ENCODE data around the gene CD19. TPM values are rescaled to one million over a fixed set of nuclear protein-coding genes. Genes with fewer than 3 reads are reported as not detected.
A peak's percentile ranks its signal among the peaks of the same experiment; 100 is the strongest.

CD19 gene
- total and polyA plus RNA-seq, 10 of the 15 experiments (the other 5 are each of a cell fraction or from before 2014, with no cell fraction given) = 1.2 to 125 (median 77.2) TPM

DNA sequence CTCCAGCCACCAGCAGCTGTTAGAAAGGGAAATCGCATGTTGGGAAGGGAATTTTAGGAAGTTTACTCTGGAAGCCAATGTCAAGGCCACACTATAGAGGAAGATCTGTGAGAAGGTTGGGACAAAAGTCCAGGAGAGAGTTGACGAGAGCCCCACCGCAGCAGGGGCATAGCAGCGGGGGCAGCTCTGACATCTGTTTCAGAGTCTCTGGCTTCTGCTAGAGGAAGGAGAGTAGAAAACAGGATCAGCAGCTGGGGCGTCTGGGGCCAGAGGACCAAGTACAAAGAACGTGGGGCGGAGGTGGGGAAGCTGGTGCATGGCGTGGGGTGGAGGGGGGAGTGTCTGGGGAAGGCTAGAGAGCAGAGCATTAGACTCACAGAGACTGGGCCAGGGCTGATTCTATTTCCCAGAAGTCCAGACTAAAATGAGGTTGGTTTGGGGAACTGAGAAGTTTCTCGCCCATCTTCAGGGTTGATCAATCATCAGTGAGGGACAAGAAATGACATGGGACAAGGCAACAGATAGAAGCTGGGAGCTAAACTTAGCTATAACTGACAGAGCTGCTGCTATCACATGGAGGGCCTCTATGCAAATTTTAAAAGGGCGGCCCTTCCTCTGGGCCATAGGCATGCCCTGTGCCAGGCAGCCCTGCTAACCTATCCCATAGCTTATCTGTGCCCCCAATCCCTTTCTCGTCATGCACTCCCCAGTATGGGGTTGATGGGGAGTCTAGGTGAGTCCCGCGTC, 7.9 kb upstream of the CD19 start (continued):
- TF ChIP-seq HDAC6 (IDR thresholded peaks at IDR 0.05; ENCODE audit: unreplicated experiment) (no peak), CBX5 (IDR thresholded peaks at IDR 0.05; ENCODE audit: low read depth) (no peak), TCF3 (IDR thresholded peaks at IDR 0.05; ENCODE audit: borderline replicate concordance, insufficient read depth, low read depth, low read length) (peak; percentile 6; the same call in 1 of the 2 replicates), MYC (IDR thresholded peaks at IDR 0.05; ENCODE audit: insufficient read depth, insufficient read length, insufficient replicate concordance, low read length, severe bottlenecking) (no peak), STAT3 (IDR thresholded peaks at IDR 0.05; ENCODE audit: low read depth, low read length) (0 out of 2 replicates have a peak, but pooled peaks have one; percentile 58), SIN3A (IDR thresholded peaks at IDR 0.05; ENCODE audit: low read depth, low read length) (peak; percentile 78), POLR2AphosphoS2 (IDR thresholded peaks at IDR 0.05; ENCODE audit: low read depth, low read length) (peak; percentile 72; the same call in 1 of the 2 replicates), ZSCAN29 (IDR thresholded peaks at IDR 0.05) (no peak), EZH2 (IDR thresholded peaks at IDR 0.05; ENCODE audit: borderline replicate concordance, control insufficient read depth, low read depth, low read length) (no peak), SPI1 (IDR thresholded peaks at IDR 0.05; ENCODE audit: borderline replicate concordance, insufficient read depth, low read depth, low read length) (peak; percentile 91), POLR2A (IDR thresholded peaks at IDR 0.05; ENCODE audit: low read depth, low read length) (no peak), POLR2AphosphoS5 (IDR thresholded peaks at IDR 0.05; ENCODE audit: low read length) (peak; percentile 73), STAT1 (conservative IDR thresholded peaks at IDR 0.05) (no peak), RFX5 (IDR thresholded peaks at IDR 0.05; ENCODE audit: low read depth, low read length) (no peak)
- TF ChIP-seq, protein P1, sequence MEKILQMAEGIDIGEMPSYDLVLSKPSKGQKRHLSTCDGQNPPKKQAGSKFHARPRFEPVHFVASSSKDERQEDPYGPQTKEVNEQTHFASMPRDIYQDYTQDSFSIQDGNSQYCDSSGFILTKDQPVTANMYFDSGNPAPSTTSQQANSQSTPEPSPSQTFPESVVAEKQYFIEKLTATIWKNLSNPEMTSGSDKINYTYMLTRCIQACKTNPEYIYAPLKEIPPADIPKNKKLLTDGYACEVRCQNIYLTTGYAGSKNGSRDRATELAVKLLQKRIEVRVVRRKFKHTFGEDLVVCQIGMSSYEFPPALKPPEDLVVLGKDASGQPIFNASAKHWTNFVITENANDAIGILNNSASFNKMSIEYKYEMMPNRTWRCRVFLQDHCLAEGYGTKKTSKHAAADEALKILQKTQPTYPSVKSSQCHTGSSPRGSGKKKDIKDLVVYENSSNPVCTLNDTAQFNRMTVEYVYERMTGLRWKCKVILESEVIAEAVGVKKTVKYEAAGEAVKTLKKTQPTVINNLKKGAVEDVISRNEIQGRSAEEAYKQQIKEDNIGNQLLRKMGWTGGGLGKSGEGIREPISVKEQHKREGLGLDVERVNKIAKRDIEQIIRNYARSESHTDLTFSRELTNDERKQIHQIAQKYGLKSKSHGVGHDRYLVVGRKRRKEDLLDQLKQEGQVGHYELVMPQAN (conservative IDR thresholded peaks at IDR 0.05) = no peak
- TF ChIP-seq, protein P2, sequence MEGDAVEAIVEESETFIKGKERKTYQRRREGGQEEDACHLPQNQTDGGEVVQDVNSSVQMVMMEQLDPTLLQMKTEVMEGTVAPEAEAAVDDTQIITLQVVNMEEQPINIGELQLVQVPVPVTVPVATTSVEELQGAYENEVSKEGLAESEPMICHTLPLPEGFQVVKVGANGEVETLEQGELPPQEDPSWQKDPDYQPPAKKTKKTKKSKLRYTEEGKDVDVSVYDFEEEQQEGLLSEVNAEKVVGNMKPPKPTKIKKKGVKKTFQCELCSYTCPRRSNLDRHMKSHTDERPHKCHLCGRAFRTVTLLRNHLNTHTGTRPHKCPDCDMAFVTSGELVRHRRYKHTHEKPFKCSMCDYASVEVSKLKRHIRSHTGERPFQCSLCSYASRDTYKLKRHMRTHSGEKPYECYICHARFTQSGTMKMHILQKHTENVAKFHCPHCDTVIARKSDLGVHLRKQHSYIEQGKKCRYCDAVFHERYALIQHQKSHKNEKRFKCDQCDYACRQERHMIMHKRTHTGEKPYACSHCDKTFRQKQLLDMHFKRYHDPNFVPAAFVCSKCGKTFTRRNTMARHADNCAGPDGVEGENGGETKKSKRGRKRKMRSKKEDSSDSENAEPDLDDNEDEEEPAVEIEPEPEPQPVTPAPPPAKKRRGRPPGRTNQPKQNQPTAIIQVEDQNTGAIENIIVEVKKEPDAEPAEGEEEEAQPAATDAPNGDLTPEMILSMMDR (IDR thresholded peaks at IDR 0.05 in 2 of 3, conservative IDR thresholded peaks at IDR 0.05 in 1 of 3; ENCODE audit: control insufficient read depth in 2 of 3, extremely low read depth in 1 of 3, insufficient read depth in 1 of 3, low read depth in 3 of 3, low read length in 3 of 3) = no peak
- TF ChIP-seq, protein P3, sequence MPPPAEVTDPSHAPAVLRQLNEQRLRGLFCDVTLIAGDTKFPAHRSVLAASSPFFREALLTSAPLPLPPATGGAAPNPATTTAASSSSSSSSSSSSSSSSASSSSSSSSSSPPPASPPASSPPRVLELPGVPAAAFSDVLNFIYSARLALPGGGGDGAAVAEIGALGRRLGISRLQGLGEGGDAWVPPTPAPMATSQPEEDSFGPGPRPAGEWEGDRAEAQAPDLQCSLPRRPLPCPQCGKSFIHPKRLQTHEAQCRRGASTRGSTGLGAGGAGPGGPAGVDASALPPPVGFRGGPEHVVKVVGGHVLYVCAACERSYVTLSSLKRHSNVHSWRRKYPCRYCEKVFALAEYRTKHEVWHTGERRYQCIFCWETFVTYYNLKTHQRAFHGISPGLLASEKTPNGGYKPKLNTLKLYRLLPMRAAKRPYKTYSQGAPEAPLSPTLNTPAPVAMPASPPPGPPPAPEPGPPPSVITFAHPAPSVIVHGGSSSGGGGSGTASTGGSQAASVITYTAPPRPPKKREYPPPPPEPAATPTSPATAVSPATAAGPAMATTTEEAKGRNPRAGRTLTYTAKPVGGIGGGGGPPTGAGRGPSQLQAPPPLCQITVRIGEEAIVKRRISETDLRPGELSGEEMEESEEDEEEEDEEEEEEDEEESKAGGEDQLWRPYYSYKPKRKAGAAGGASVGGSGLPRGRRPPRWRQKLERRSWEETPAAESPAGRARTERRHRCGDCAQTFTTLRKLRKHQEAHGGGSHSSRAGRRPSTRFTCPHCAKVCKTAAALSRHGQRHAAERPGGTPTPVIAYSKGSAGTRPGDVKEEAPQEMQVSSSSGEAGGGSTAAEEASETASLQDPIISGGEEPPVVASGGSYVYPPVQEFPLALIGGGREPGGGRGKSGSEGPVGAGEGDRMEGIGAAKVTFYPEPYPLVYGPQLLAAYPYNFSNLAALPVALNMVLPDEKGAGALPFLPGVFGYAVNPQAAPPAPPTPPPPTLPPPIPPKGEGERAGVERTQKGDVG (CRISPR knock-in tag; IDR thresholded peaks at IDR 0.05) = no peak
- TF ChIP-seq, protein P4, sequence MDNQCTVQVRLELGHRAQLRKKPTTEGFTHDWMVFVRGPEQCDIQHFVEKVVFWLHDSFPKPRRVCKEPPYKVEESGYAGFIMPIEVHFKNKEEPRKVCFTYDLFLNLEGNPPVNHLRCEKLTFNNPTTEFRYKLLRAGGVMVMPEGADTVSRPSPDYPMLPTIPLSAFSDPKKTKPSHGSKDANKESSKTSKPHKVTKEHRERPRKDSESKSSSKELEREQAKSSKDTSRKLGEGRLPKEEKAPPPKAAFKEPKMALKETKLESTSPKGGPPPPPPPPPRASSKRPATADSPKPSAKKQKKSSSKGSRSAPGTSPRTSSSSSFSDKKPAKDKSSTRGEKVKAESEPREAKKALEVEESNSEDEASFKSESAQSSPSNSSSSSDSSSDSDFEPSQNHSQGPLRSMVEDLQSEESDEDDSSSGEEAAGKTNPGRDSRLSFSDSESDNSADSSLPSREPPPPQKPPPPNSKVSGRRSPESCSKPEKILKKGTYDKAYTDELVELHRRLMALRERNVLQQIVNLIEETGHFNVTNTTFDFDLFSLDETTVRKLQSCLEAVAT (IDR thresholded peaks at IDR 0.05) = peak; percentile 67
- TF ChIP-seq, protein P5, sequence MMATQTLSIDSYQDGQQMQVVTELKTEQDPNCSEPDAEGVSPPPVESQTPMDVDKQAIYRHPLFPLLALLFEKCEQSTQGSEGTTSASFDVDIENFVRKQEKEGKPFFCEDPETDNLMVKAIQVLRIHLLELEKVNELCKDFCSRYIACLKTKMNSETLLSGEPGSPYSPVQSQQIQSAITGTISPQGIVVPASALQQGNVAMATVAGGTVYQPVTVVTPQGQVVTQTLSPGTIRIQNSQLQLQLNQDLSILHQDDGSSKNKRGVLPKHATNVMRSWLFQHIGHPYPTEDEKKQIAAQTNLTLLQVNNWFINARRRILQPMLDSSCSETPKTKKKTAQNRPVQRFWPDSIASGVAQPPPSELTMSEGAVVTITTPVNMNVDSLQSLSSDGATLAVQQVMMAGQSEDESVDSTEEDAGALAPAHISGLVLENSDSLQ (IDR thresholded peaks at IDR 0.05) = peak; percentile 95

Measured in GM12878 (cell line).